PC-3 (cell line): Measurements from ENCODE around the gene LINGO1. TPM values are rescaled to one million over a fixed set of nuclear protein-coding genes. Genes with fewer than 3 reads are reported as not detected.

ENCODE experiments used
- ATAC-seq: fragments of 200-7000 bp; cut with Tn5 transposase; 2 replicates; pipeline ENCODE4 v1.9.1; 2020; ENCODE audit warnings: mild to moderate bottlenecking, moderate library complexity
- BruUV-seq: library from RNA; stranded (reverse); fragments of 400-500 nt; replicated peaks from 2 replicates; lab custom pipeline; 2021; lab: Mats Ljungman, UMichigan
- CTCF ChIA-PET: fragments of 300-600 bp; sonication (Branson Sonifier 250); formaldehyde crosslinking; loops from one replicate; lab custom pipeline; 2022; ENCODE audit warnings: antibody characterized with exemption; lab: Charles Lee
- POLR2A ChIA-PET: fragments of 300-600 bp; sonication (Branson Sonifier 250); formaldehyde crosslinking; loops from one replicate; lab custom pipeline; 2022; ENCODE audit warnings: antibody characterized with exemption; ENCODE audit not compliant: unreplicated experiment; lab: Charles Lee
- DNase-seq: peaks from one replicate; pipeline ENCODE4 v3.0.0-alpha.2; 2015
- H2AFZ ChIP-seq: fragments of 300-600 bp; sonication (generic); 2 replicates; pipeline ENCODE4 v1.6.0; 2016; ENCODE audit warnings: antibody characterized with exemption, low read length
- H3F3A ChIP-seq: fragments of 300-600 bp; sonication (generic); one replicate; pipeline ENCODE4 v1.6.0; 2017; ENCODE audit warnings: antibody characterized with exemption, low read length, control low read depth, mild to moderate bottlenecking; ENCODE audit not compliant: unreplicated experiment
- H3K27ac ChIP-seq: fragments of 300-600 bp; sonication (generic); 2 replicates; pipeline ENCODE4 v1.5.1; 2016; ENCODE audit warnings: mild to moderate bottlenecking, low read length
- H3K27me3 ChIP-seq: fragments of 300-600 bp; sonication (generic); 2 replicates; pipeline ENCODE4 v1.6.1; 2016; ENCODE audit warnings: low read length, mixed read lengths
- H3K36me3 ChIP-seq: fragments of 300-600 bp; sonication (generic); 2 replicates; pipeline ENCODE4 v1.6.1; 2016; ENCODE audit warnings: low read depth, mixed run types, low read length, mixed read lengths
- H3K4me1 ChIP-seq: fragments of 300-600 bp; sonication (generic); 2 replicates; pipeline ENCODE4 v1.5.1; 2016; ENCODE audit warnings: low read length; ENCODE audit not compliant: insufficient read depth
- H3K4me2 ChIP-seq: fragments of 300-600 bp; sonication (generic); 2 replicates; pipeline ENCODE4 v1.6.0; 2016; ENCODE audit warnings: low read length
- H3K4me3 ChIP-seq: fragments of 300-600 bp; sonication (generic); 2 replicates; pipeline ENCODE4 v1.5.1; 2016; ENCODE audit warnings: mild to moderate bottlenecking, low read length, mixed read lengths
- H3K79me2 ChIP-seq: fragments of 300-600 bp; sonication (generic); 2 replicates; pipeline ENCODE4 v1.6.1; 2017; ENCODE audit warnings: low read length, mixed read lengths
- H3K9ac ChIP-seq: fragments of 300-600 bp; sonication (generic); 2 replicates; pipeline ENCODE4 v1.6.0; 2016; ENCODE audit warnings: mild to moderate bottlenecking, low read length
- H3K9me2 ChIP-seq: fragments of 300-600 bp; sonication (generic); replicated peaks from 2 replicates; pipeline ENCODE4 v1.6.1; 2016; ENCODE audit warnings: mixed run types, low read length, mixed read lengths
- H3K9me3 ChIP-seq: fragments of 300-600 bp; sonication (generic); 2 replicates; pipeline ENCODE4 v1.6.1; 2016; ENCODE audit warnings: low read length, mixed read lengths
- H4K20me1 ChIP-seq: fragments of 300-600 bp; sonication (generic); 2 replicates; pipeline ENCODE4 v1.6.1; 2016; ENCODE audit warnings: low read length, mixed read lengths
- EZH2 ChIP-seq: fragments of 300-600 bp; sonication (generic); IDR thresholded peaks from one replicate; pipeline ENCODE4 v1.6.1; 2017; ENCODE audit warnings: antibody characterized with exemption, mild to moderate bottlenecking, low read length; ENCODE audit not compliant: unreplicated experiment
- EZH2phosphoT487 ChIP-seq: fragments of 300-600 bp; sonication (generic); IDR thresholded peaks from 2 replicates; pipeline ENCODE4 v1.6.1; 2018; ENCODE audit warnings: mild to moderate bottlenecking, antibody characterized with exemption, low read length, borderline replicate concordance
- intact Hi-C: fragments of 100-400 bp; cut with micrococcal nuclease; formaldehyde crosslinking; loops from 2 replicates; pipeline ENCODE4 v1.9.0; 2023
- total RNA-seq: library from RNA; depleted of rRNA; stranded (reverse); fragments of >200 nt; gene quantifications from 2 replicates; pipeline ENCODE4 v1.2.3, GENCODE V29; 2014
- TF ChIP-seq, protein P1 (sequence below): fragments of 300-600 bp; sonication (generic); conservative IDR thresholded peaks from 2 replicates; pipeline ENCODE4 v1.5.1; 2017; ENCODE audit warnings: antibody characterized with exemption, low read depth, mild to moderate bottlenecking, low read length

The LINGO1 gene
- total RNA-seq, 1 experiment from 2014 or later, result not detected

GRCh38 chr15:77581896-77582569, 50.7 kb downstream of the LINGO1 start:
- Histone ChIP-seq H4K20me1 (no peaks in the 10 kb centered on the region), H3F3A (no peaks in the 10 kb centered on the region), H3K27me3 (peaks cover 17% of the 10 kb centered on the region), H3K4me2 (no peak overlapping the region), H3K4me1 (no peaks in the 10 kb centered on the region), H3K9me2 (no peaks in the 10 kb centered on the region), H3K9ac (no peak overlapping the region), H3K9me3 (no peaks in the 10 kb centered on the region), H2AFZ (no peak overlapping the region), H3K4me3 (no peak overlapping the region), H3K36me3 (no peaks in the 10 kb centered on the region), H3K27ac (no peak overlapping the region), H3K79me2 (no peaks in the 10 kb centered on the region)
- intact Hi-C loops, result no loop called here
- ATAC-seq (no peak), DNase-seq (no peak)
- CTCF ChIA-PET, result no interaction called here
- TF ChIP-seq, protein P1, sequence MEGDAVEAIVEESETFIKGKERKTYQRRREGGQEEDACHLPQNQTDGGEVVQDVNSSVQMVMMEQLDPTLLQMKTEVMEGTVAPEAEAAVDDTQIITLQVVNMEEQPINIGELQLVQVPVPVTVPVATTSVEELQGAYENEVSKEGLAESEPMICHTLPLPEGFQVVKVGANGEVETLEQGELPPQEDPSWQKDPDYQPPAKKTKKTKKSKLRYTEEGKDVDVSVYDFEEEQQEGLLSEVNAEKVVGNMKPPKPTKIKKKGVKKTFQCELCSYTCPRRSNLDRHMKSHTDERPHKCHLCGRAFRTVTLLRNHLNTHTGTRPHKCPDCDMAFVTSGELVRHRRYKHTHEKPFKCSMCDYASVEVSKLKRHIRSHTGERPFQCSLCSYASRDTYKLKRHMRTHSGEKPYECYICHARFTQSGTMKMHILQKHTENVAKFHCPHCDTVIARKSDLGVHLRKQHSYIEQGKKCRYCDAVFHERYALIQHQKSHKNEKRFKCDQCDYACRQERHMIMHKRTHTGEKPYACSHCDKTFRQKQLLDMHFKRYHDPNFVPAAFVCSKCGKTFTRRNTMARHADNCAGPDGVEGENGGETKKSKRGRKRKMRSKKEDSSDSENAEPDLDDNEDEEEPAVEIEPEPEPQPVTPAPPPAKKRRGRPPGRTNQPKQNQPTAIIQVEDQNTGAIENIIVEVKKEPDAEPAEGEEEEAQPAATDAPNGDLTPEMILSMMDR, result no peak
- TF ChIP-seq EZH2 (no peak), EZH2phosphoT487 (no peak)
- BruUV-seq, result no TSS peak
- POLR2A ChIA-PET, result no interaction called here

- Histone ChIP-seq H3K9ac (no peak overlapping the region), H3F3A (no peaks in the 10 kb centered on the region), H3K4me3 (no peak overlapping the region), H3K9me2 (no peaks in the 10 kb centered on the region), H3K36me3 (no peaks in the 10 kb centered on the region), H3K9me3 (no peaks in the 10 kb centered on the region), H3K27ac (no peak overlapping the region), H3K4me1 (no peaks in the 10 kb centered on the region), H3K4me2 (no peak overlapping the region), H3K27me3 (peaks cover 14% of the 10 kb centered on the region), H3K79me2 (no peaks in the 10 kb centered on the region), H2AFZ (no peak overlapping the region), H4K20me1 (no peaks in the 10 kb centered on the region)
- DNase-seq, result no peak
- TF ChIP-seq EZH2 (no peak), EZH2phosphoT487 (no peak)
- TF ChIP-seq, protein P1, result no peak
- BruUV-seq, result no TSS peak
- CTCF ChIA-PET, result no interaction called here
- POLR2A ChIA-PET, result no interaction called here
- ATAC-seq, result no peak
- intact Hi-C loops, result no loop called here
These were observed 51.6 kb downstream of the LINGO1 start for GRCh38 chr15:77580996-77581682.
